Epidermal melanocyte (primary cell): ENCODE measurements around the gene RIN3.

Source experiments
- DNase-seq: peaks from one replicate; pipeline ENCODE4 v3.0.0; 2011; ENCODE audit warnings: low spot score; ENCODE audit not compliant: insufficient read length

The RIN3 gene

GRCh38 chr14:92575061-92575747 is 61.6 kb downstream of the RIN3 start:
- DNase-seq: no peak

DNA sequence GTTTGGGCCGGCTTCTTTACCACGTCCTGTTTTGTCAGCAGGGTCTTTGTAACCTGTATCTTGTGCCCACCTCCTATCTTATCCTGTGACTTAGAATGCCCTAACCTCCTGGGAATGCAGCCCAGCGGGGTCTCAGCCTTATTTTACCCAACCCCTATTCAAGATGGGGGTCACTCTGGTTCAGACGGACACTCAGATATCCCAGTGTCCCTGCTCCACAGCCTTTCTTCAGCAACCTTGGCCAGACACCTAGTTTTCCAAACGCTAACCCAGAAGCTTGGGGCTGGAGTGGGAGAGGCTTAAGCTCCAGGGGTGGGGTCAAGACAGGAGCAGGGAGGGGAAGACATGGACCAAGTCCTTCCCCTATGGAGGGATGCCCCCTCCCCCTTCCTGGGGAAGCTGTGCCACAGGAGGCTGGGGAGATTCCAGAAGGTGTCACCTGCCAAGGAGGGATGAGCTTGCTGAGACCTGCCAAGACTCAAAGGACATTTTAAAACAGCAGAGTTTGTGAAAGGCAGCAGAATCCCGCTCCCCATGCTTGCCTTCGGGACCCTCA is 62.2 kb downstream of the RIN3 start:
- no peak for DNase-seq

- no peak for DNase-seq
Measured at GRCh38 chr14:92577321-92577742, 63.8 kb downstream of the RIN3 start.

GRCh38 chr14:92578511-92578910 is 64.9 kb downstream of the RIN3 start:
- DNase-seq: no peak

- no peak for DNase-seq
Measured at GRCh38 chr14:92579244-92579936, 65.8 kb downstream of the RIN3 start.

DNA sequence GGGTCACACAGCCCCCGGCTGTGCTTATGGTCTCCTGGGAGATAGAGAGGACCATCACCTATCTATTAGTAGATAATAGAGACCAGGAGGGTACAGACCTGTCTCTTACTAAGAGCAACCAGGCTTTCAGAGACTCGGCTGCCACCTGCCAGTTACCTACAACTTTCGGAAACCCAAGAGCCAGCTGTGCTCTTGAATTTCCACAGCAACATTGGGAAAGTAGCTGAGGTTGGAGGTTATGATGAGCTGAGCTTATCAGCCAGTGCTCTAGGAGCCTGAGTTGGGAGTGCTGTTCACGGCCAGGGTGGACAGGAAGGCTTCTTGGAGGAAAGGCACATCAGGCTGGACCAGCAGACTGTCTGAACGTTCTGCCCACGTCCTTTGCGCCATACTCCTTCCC is 67.6 kb downstream of the RIN3 start:
- no peak for DNase-seq

DNA sequence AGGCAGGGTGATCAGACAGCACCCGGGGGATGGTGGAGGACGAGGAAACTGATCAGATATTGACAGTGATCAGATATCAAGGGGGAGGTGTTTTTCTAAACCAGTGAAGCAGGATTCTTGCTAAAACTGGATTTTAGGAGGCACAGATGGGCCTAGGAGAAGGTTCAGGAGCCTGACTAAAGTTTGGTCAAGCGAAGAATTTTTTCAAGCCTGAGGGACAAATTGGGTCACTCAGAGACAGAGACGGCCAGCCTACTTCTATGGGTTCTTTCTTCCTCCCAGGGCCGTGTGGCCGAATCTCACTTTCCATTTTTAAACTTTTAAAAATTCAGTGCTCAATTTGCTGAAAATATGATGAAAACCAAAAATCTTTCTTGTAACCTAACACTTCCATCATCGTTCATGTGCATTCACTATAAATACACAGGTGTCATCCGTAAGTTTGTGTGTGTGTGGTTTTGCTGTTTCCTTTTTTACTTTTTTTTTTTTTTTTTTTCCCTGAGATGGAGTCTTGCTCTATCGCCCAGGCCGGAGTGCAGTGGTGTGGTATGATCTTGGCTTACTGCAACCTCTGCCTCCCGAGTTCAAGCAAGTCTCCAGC is 68.5 kb downstream of the RIN3 start:
- no peak for DNase-seq

DNA sequence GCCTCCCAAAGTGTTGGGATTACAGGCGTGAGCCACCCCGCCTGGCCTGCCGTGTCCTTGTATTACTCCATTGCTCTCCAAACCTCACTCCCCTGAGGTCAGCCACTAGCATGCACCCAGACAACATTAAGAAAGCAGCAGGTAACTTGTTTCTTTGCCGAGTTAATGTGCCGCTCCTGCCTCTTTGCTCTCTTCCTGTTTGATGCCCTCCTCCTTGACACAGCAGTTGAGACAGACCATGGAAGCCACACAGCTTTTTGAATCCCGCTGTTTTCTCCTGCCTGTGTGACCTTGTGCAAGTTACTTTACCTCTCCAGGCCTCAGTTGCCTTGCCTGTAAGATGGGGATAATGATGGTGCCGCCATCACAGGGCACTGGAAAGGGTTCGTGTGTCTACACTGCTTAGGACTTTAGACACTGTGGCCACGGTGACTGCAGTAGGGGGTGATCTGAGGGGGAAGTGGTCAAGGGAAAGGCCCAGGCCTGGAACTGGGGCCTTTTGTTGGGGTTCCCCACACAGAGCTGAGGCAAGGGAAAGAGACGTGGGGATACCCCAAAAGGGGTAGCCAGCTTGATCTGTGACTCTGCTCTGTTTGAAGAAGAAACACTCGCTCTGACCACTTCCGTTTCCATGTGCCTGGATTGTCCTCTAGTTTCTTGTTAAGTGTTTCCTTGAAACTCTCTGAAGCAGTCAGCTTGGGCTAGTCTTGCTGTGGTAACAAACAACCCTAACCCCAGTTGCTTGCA is 69.3 kb downstream of the RIN3 start:
- DNase-seq: no peak

DNA sequence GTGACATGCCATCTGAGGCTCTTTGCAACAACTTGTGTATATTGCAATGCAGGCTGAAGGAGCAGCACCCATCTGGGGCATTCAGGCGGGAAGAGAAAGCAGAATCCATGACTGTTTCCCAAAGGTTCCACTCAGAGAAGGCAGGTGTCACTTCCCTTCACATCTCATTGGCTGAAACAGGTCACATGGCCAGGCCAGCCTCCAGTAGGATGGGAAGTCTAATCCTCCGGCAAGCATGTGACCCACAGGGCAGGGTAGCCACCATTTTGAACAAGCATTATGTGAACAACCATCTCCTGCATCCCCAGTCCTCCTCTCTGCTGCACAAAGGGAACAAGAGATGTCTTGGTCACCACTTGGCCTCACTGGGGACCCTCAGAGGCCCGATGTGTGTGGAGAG is 70.6 kb downstream of the RIN3 start:
- DNase-seq: no peak

GRCh38 chr14:92584816-92585215 is 71.2 kb downstream of the RIN3 start:
- DNase-seq: no peak

DNA sequence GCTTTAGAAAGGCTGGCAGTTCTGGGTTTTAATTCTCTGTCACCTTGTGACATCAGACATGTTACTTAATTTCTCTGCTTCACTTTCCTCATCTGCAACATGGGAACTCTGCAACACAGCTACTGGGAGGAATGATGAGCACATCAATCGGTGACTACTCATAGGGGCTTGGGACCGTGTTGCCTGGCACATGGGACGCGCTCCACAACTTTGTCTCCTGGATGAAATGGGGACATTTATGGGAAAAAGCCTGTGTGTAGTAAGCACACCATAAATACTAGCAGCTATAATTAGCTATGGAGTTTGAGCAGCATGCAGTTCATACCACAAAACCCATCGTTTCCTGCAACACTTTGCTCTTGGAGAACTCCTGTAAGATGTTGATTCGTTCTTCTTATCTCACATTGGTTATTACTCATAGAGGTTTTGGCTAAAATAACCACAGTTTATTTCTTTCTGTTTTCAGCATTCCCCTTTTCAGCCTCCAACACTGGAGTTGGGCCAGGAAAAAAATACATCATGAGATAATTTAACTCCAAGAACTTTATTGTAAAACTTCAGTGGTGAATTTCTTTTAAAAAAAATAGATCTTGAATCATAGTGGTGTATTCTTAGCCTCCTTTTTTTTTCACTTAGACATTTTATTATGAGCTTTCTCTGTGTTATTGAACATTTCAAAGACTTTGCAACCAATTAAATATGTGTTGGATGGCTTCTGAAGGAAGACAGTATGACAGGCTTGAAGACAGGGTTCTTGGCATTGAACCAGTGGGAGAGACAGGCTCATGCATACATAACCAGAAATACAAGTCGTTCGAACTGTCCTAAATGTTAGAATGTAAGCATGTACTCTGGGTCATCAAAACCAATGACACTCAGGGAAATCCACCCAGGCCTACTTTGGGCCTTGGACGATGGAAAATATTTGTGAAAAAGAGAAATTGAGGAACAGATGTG is 72.7 kb downstream of the RIN3 start:
- DNase-seq: peak; percentile 46

DNA sequence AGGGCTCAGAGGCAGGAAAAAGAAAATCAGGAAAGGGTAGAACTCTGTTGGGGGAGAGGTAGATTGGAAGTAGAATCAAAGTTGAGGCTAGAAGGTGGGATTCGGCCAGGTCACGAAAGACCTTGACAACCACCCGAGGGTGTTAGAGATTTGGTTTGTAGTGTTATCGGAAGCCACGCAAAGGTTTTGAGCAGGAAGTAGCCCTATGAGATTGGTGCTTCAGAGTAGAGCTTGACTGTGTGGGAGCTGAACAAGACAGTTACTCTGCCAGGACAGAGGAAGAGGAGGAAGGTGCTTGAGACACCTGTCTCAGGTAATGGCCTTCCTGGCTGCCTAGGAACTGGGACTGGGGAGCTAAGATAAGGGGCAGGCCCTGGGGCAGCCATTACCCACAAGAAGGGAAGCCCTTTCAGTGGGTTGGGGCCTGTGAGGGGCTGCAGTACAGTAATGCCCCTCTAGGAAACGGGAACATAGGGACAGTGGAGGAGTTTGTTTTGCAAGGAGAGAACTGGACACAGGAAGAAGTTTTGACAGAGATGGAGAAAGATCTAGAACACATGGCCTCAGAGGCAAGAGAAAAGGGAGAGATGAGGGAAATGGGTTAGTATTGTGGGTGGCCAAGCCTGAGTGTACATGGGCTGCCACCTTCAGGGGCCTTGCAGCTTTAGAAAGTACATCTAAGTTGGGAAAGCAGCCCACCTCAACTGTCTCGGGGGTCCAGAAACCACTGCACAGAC is 73.5 kb downstream of the RIN3 start:
- DNase-seq: no peak

GRCh38 chr14:92587700-92588085 is 74.1 kb downstream of the RIN3 start:
- DNase-seq: no peak

DNA sequence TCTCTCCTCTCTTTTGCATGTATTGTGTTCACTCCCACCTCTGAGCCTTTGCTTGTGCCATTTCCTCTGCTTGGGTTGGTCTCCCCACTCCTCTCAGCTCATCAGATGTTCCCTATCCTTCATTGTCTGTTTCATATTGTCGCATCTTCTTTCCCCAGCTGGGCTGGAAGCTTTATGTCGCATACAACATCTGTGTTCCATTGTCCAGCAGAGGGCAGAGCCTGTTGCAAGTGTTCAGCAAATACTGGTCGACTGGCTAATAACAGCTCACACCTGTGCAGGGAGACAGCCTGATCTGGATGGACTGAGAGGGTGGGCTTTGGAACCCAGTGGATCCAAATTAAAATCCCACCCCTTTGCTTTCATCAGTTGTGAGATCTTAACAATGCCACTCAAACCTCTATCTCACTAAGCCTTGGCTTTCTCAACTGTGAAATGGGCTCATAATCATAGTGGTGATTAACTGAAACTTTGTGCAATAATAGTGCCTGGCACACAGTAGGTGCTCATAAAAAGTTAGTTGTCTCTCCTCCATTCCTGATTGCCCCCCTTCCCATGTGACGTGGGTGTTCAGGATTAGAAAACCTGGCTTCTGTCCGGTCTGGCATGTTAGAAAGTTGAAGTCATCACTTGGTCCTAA is 75.8 kb downstream of the RIN3 start:
- DNase-seq: no peak

GRCh38 chr14:92590176-92590575 is 76.6 kb downstream of the RIN3 start:
- DNase-seq: no peak

DNA sequence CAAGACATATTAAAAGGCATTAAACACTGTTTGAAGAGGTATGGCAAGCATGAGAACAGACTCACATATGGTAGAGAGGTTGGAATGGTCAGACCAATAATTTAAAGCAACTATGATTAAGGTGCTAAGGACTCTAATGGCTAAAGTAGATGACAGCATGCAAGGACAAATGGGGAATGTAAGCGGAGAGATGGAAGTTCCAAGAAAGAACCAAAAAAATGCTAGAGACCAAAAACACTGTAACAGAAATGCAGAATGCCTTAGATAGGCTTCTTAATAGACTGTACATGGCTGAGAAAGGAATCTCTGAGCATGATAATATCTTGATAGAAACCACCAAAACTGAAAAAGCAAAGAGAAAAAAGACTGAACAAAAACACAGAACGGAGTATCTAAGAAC is 77.4 kb downstream of the RIN3 start:
- no peak for DNase-seq

GRCh38 chr14:92591346-92591745 is 77.8 kb downstream of the RIN3 start:
- DNase-seq: no peak

- DNase-seq: no peak
Measured at GRCh38 chr14:92595267-92595666, 81.7 kb downstream of the RIN3 start.

DNA sequence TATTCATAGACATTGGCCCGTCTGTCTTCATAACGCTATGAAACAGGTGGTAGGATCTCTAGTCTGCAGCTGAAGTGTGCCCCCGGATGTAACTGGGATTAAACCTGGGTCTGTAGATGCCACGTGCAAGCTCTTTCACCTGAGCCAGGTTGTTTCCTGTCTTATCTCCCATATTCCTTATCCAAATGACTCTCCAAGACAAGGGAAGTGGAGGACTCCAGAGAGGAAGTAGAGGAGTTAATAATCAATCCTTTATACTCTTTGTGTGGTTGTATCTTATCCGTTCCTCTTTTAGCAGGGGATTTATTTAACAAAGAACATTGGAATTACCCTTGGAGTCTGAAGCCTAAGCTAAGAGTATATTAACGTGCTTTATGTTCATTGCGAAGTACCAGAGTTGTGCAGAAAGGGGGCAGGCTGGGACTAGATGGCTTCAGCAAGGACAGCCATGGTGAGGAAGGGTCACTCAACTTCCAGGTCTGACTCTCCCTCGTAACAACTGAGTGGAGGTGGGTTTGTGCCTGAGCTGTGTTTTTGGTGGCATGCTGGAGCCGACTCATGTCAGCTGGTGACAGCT is 82.8 kb downstream of the RIN3 start:
- DNase-seq: no peak
